Subcutaneous adipose tissue (tissue), 4 donors: Measurements from ENCODE around the gene ADAMTS12. TPM values are rescaled to one million over a fixed set of nuclear protein-coding genes. Genes with fewer than 3 reads are reported as not detected.

Source experiments
- total RNA-seq, 4 donors: library from RNA; depleted of rRNA; stranded (reverse); fragments of >200 nt; gene quantifications; one replicate each; pipeline ENCODE4 v1.1.0, GENCODE V29; 2016
- TF ChIP-seq, protein P1 (sequence below): fragments of 450-650 bp; IDR thresholded peaks from one replicate; pipeline ENCODE4 v1.5.1; 2016; ENCODE audit warnings: low read depth, mild to moderate bottlenecking, control low read depth, antibody characterized with exemption, moderate library complexity

Gene ADAMTS12
- total RNA-seq, 4 donors from 2014 or later, result 13.8 to 49.4 (median 20.2) TPM

DNA sequence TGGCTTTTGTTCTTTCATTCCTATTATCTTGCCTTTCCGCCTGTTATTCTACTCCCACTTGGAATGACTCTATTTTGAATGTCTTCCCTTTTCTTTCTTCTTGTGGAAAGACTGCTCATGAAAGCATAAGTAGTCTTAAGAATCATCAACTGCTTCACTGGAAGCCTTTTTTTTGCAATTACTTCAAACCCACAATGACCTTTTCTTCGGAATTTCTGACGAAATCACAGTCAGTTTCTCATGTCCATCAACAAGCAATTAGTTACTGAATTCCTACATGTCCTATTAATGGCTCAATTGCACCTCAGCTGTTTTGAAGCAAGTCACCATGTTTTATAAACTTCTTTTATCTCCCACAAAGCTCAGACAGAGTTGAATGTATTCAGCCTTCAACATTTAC is 254.8 kb downstream of the ADAMTS12 start:
- TF ChIP-seq, protein P1, sequence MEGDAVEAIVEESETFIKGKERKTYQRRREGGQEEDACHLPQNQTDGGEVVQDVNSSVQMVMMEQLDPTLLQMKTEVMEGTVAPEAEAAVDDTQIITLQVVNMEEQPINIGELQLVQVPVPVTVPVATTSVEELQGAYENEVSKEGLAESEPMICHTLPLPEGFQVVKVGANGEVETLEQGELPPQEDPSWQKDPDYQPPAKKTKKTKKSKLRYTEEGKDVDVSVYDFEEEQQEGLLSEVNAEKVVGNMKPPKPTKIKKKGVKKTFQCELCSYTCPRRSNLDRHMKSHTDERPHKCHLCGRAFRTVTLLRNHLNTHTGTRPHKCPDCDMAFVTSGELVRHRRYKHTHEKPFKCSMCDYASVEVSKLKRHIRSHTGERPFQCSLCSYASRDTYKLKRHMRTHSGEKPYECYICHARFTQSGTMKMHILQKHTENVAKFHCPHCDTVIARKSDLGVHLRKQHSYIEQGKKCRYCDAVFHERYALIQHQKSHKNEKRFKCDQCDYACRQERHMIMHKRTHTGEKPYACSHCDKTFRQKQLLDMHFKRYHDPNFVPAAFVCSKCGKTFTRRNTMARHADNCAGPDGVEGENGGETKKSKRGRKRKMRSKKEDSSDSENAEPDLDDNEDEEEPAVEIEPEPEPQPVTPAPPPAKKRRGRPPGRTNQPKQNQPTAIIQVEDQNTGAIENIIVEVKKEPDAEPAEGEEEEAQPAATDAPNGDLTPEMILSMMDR, result no peak

DNA sequence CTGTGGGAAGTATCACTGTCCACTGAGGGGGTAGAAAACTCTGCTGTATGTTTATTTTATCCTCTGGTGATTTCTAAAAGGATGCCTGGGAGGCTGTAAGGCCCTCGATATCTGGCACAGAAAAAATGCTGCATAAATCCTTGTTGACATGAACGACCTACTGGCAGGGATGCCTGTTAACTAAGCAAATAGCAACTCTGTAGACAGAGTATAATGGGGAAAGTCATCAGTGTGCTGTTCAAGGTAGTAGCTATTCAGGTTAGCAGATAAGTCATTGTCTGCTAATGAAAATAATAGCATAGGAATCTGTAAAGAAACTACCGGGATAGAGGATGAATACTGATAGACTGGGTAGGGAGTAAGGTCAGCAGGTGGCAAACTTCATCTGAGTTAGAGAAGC is 256.2 kb downstream of the ADAMTS12 start:
- TF ChIP-seq, protein P1, result no peak

DNA sequence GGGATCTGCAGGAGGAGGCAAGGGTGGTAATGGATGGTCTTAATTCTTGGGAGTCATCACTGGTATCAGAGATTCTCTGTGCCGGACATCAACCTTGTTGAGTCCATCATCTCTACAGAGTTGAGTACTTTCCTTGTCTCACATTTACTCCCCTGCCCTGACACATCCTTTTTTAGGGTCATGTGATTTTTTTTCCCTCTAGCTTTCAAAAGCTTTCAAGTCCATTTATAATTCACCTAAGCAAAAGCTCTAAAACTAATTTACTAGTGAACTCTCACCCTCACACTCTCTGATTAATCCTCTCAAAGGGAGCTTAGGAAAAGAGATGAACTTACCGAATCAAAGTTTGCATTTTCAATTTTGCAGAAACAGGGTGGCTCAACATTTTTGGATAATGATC is 258.1 kb downstream of the ADAMTS12 start:
- TF ChIP-seq, protein P1, result no peak

DNA sequence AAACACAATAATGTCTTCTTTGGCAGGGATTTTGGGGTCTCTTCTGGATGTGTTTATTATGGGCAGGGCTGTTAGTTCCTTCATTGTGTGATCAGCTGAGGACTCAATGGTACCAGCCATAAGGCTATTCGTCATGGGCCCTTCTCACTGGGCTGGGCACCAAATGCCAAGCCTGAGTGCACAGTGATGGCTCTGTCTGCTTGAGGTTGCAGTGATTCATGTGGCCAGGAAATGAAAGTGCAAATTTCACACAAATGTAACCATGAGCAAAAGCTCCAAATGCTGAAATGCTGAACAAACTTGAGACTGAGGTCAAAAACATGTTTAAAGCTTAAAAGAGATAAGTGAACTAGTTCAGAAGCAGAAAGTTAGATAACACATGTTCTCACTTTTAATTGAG is 260.0 kb downstream of the ADAMTS12 start:
- TF ChIP-seq, protein P1, result no peak

- TF ChIP-seq, protein P1, result no peak
Measured at GRCh38 chr5:33631139-33631538, 260.7 kb downstream of the ADAMTS12 start.

GRCh38 chr5:33629999-33630398 is 261.8 kb downstream of the ADAMTS12 start:
- TF ChIP-seq, protein P1, result no peak

- TF ChIP-seq, protein P1, result no peak
Measured at GRCh38 chr5:33628796-33629195, 263.0 kb downstream of the ADAMTS12 start.
